HL-60 (cell line): ENCODE results near the gene DPEP3.

Source experiments
- DNase-seq, 2 experiments: peaks; one replicate each; pipeline ENCODE4 v3.0.0-alpha.2; 2010 to 2020; ENCODE audit warnings: low read depth in 1 of 2, low spot score in 1 of 2
- H3K27ac ChIP-seq: fragments of 250-450 bp; sonication (Bioruptor Pico); replicated peaks from 2 replicates; pipeline ENCODE4 v1.5.1; 2020; ENCODE audit warnings: mild to moderate bottlenecking, moderate library complexity
- H3K27me3 ChIP-seq: fragments of 250-450 bp; sonication (Bioruptor Pico); 2 replicates; pipeline ENCODE4 v1.5.1; 2021; ENCODE audit warnings: mild to moderate bottlenecking, moderate library complexity; ENCODE audit not compliant: insufficient read depth, poor library complexity, severe bottlenecking
- H3K4me3 ChIP-seq: replicated peaks from 2 replicates; pipeline ENCODE4 v1.5.1; 2011; ENCODE audit warnings: mild to moderate bottlenecking, control low read depth, low read length; ENCODE audit not compliant: insufficient read depth
- GABPA ChIP-seq: IDR thresholded peaks from 2 replicates; pipeline ENCODE4 v1.6.1; 2012; ENCODE audit warnings: low read depth
- POLR2AphosphoS5 ChIP-seq: IDR thresholded peaks from 2 replicates; pipeline ENCODE4 v1.6.1; 2012; ENCODE audit warnings: low read depth
- SPI1 ChIP-seq: IDR thresholded peaks from 2 replicates; pipeline ENCODE4 v1.6.1; 2012; ENCODE audit warnings: low read depth, mild to moderate bottlenecking, borderline replicate concordance
- TF ChIP-seq, protein P1 (sequence below): IDR thresholded peaks from 2 replicates; pipeline ENCODE4 v1.6.1; 2012; ENCODE audit warnings: low read depth; ENCODE audit not compliant: insufficient replicate concordance
- TF ChIP-seq, protein P2 (sequence below): IDR thresholded peaks from one replicate; pipeline ENCODE4 v1.5.1; 2011; ENCODE audit warnings: low read length, control low read depth, inconsistent platforms; ENCODE audit not compliant: insufficient read depth

DPEP3 gene

DNA sequence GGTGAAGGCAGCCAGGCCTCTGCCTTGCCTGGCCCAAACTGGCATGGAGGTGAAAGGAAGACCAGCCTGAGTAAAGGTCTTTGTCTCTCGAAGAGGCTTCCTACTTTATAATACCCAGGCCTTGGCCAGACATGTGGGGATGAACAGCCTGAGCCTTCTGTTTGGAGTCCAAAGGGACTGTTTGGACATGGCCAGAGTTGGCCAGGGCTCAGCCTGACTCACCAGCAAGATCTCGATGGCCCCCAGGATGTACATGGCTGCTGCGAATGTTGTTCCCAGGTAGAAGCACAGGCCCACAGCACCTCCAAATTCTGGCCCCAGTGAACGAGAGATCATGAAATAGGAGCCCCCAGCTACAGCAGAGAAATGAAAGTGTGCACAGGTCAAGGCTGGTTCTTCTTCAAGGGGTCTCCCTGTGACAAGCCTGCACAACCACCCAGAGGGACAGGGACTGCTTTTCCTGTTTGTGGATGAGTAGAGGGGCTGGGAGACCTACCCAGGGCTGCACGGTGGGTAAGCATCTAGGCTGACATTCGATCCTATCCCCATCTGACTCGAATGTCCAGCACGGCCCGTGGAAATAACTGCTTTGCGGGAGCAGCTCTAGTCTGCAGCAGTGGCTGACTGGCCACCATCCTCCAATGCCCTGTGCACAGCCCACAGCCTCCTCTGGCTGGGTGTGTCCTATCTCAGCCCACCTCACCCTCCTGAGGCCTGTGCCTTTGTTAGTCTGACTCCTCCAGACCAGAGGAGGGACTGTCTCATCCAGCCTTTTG is 25.7 kb downstream of the DPEP3 start:
- Histone ChIP-seq H3K27ac (no peak overlapping the region), H3K27me3 (no peaks in the 10 kb centered on the region), H3K4me3 (no peak overlapping the region)
- no peak for DNase-seq
- TF ChIP-seq POLR2AphosphoS5 = no peak
- no peak for TF ChIP-seq SPI1
- TF ChIP-seq GABPA = no peak
- TF ChIP-seq, protein P1, sequence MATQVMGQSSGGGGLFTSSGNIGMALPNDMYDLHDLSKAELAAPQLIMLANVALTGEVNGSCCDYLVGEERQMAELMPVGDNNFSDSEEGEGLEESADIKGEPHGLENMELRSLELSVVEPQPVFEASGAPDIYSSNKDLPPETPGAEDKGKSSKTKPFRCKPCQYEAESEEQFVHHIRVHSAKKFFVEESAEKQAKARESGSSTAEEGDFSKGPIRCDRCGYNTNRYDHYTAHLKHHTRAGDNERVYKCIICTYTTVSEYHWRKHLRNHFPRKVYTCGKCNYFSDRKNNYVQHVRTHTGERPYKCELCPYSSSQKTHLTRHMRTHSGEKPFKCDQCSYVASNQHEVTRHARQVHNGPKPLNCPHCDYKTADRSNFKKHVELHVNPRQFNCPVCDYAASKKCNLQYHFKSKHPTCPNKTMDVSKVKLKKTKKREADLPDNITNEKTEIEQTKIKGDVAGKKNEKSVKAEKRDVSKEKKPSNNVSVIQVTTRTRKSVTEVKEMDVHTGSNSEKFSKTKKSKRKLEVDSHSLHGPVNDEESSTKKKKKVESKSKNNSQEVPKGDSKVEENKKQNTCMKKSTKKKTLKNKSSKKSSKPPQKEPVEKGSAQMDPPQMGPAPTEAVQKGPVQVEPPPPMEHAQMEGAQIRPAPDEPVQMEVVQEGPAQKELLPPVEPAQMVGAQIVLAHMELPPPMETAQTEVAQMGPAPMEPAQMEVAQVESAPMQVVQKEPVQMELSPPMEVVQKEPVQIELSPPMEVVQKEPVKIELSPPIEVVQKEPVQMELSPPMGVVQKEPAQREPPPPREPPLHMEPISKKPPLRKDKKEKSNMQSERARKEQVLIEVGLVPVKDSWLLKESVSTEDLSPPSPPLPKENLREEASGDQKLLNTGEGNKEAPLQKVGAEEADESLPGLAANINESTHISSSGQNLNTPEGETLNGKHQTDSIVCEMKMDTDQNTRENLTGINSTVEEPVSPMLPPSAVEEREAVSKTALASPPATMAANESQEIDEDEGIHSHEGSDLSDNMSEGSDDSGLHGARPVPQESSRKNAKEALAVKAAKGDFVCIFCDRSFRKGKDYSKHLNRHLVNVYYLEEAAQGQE = no peak
- TF ChIP-seq, protein P2, sequence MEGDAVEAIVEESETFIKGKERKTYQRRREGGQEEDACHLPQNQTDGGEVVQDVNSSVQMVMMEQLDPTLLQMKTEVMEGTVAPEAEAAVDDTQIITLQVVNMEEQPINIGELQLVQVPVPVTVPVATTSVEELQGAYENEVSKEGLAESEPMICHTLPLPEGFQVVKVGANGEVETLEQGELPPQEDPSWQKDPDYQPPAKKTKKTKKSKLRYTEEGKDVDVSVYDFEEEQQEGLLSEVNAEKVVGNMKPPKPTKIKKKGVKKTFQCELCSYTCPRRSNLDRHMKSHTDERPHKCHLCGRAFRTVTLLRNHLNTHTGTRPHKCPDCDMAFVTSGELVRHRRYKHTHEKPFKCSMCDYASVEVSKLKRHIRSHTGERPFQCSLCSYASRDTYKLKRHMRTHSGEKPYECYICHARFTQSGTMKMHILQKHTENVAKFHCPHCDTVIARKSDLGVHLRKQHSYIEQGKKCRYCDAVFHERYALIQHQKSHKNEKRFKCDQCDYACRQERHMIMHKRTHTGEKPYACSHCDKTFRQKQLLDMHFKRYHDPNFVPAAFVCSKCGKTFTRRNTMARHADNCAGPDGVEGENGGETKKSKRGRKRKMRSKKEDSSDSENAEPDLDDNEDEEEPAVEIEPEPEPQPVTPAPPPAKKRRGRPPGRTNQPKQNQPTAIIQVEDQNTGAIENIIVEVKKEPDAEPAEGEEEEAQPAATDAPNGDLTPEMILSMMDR = no peak

DNA sequence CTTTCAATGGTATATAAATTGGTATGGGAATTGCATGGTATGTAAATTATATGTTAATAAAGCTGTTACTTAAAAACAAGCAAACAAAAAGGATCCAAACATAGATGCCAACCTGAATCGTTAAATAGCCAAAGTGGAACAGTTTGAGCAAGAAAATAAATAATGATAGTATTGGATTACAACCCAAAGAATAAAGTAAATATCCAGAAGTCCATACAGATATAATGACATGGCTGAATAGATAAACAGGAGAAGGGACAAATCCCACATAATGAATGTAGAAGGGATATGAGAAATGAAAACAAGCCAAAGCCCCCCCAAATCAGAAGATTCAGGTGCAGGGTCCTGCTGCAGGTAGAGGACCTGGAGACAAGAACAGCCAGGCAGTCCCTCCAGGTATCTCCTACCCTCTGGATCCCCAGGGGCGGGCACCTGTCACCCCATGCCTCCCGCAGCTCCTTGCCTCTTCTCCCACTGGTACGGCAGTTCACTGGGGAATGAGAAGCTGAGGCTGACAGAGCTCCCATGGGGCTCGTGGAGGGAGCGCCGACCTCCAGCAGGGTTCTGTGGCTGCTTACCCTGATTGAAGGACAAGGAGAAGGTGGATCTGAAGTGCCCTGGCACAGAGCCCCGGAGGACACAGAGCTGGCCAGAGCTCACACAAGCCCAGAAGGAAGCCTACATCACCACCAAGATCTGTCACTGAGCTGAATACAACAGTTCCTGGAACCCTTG is 26.5 kb downstream of the DPEP3 start:
- Histone ChIP-seq H3K27me3 (no peaks in the 10 kb centered on the region), H3K4me3 (no peak overlapping the region), H3K27ac (no peak overlapping the region)
- no peak for DNase-seq
- TF ChIP-seq POLR2AphosphoS5 (no peak), SPI1 (no peak), GABPA (no peak)
- TF ChIP-seq, protein P2 = no peak
- TF ChIP-seq, protein P1 = no peak

DNA sequence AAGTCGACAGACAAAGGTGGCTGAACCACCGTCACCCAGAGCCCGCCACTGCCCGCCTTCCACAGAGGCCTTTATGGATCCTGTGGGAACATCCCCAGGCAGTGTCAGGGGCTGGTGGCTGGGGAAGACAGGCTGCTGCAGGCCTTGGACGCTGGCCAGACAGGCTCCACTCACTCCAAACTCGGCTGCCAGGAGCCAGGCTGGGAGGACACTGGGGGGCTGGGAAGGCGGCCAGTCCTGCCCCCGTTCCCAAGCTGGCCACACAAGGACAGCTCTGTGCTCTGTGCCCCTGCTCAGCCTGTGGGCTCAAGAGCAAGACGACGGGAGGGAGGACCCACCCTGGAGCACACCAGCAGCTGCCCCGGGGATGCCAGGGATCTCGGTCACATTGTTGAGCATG is 28.8 kb downstream of the DPEP3 start:
- no peak overlapping the region for H3K27ac ChIP-seq
- TF ChIP-seq, protein P1 = no peak
- no peak for TF ChIP-seq SPI1
- no peak for TF ChIP-seq GABPA
- TF ChIP-seq, protein P2 = no peak
- no peak for TF ChIP-seq POLR2AphosphoS5

More for the DNA sequence above, 28.8 kb downstream of the DPEP3 start:
- H3K4me3 ChIP-seq = no peak overlapping the region
- DNase-seq = no peak
- no peaks in the 10 kb centered on the region for H3K27me3 ChIP-seq
